Stimulated activated CD4-positive, alpha-beta T cell treated with anti-CD3 and anti-CD28 coated beads, Interleukin-1b, Interleukin-23, amount 100 ng/mL, for 1 hour (primary cell): ENCODE data around the gene HLA-DMB.

Experiments used
- DNase-seq, 2 donors: peaks; one replicate each; pipeline ENCODE4 v3.0.0-alpha.2; 2020; ENCODE audit warnings: low read depth in 2 of 2

HLA-DMB gene

DNA sequence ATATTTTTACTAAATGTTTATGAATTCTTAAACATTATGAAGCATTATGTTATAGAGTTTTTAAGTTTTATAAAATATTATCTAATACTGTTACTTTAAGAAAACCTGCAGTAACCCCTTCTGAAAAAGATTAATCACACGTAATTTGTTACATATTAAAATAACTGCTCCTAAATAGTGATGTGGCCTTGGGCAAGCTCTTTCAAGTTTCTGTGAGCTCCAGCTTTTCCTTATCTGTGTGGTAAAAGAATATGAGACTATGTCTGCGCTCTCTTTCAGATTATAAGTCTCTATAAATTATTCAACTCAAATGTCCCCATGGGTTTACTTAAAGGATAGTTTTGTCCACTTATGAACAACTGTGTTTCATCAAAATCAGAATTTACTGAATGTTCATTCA, 31.9 kb downstream of the HLA-DMB start:
- no peak for DNase-seq

DNA sequence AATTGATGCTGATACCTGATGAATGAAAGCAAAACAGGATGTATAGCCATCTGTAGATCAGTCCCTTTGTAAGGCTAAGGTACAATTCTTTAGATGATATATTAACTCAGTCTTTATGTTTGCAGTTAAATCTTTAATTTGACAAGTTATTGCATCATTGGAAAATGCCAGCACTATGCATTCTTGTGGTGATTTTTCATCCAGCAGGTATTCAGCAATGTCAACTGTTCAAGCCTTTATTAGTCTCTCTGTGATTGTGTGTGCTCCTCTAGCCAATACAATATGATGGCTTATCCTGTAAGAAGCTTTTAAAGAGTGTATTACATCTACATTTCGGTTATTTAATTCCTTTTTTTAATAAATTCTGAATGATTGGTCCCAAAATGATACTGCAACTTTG, 34.3 kb downstream of the HLA-DMB start:
- DNase-seq: no peak

DNA sequence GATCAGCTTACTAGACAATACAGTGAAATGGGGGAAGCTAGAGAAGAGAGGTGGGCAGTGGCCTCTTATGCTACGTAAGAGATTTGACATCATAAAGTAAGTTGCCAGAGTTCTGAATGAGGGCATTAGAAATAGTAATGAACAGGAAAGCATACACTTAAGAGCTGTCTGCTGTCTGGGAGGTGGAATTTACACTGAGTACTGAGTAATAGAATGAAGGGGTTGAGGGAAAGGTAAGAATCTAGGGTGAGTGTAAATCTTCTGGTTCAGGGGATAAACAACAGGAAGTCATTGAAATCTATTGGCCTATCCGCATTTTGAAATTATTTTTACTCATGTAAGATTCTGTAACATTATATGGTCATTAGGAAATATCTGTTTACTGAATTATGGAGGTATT, 35.8 kb downstream of the HLA-DMB start:
- no peak for DNase-seq

DNA sequence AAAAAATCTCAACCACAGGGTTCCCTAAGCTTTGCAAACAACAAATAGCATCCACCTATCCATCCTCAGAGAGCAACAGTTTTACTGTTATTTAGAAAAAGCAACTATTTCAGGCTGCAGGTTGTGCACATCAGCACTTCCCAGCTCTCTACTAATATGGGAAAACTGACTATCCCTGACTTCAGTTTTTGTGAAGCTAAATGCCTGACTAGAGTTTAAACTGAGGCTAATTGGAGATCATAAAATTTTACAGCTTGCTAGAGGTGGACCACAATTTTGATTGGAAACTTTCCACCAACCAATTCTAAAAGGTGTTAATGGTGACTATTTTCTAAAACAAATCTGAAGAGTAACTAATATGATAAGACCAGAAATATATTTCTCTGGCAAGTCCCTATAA, 36.9 kb downstream of the HLA-DMB start:
- no peak for DNase-seq

DNA sequence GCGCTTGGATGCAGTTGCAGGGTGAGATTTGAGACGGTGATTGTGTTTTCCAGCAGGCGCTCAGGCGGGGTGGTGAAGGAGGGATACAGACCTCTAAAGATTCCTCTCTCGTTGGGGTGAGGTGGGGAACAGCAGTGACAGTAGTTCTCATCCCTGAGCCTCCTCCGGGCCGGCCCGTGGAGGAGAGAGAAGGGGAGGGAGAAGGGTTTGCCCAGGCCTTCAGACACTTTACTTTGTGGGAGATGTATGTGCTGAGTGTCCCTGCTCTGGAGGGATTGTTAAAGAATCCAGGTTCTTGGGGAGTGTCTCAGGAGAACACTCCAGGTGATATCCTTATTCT, 45.9 kb downstream of the HLA-DMB start:
- no peak for DNase-seq

DNA sequence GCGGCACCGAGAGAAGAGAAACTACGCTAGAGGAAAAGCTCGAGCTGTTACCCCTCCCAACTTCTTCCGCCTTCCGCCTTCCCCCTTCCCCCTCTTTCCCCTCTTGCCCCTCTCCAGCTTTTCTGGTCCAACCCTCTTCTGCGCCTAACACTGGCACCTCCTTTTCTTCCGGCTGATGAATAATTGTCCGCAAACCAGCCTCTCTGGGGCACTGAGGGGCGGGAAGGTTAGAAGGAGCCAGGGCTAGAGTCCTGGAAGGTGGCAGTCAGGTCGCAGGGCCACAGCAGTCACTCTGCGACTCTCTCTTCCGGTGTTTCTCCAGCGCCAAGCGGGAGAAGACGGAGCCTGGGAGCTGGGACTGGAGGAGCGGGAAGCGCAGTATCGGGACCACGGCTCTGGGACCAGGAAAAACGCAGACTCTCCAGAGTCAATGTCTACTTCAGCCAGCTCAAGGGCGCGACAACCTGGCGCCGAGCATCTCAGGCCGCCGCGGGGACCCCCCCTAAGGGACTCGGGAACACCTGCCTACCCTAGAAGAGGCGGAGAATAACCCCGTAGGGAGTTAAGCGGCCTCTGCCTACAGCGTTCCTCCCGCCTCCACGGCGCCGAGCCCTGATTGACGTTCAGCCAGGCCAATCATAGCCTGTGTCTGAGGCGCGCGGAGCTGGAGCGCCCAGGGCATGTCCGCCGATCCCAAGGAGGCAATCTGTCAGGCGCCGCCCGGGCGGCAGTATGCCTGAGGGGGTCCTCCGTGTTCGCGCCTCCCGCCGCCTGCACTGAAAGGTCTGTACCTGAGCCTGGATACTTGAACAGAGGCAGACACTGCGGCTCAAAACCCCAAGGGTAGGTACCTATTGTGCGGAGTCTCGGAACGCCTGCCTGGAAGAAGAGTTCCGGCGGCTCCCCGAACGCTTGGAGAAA, 46.5 kb downstream of the HLA-DMB start:
- peak; percentile 84 to 96 for DNase-seq

DNA sequence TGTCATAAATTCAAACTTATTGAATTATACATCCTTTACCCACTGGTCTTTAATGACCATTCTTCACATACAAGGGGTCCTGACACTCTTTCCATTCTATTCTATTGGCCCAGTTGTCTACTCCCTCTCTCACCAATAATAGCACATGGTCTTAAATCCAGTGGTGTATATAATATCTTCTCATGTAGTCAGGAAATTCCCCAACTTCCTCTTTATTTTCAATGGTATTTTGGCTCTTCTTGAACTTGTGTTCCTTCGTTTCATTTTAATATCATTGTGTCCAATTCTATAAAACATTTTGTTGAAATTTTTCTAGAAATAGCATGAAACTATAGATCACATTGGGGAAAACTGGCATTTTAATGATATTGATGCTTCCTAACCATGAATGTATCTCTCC, 50.0 kb downstream of the HLA-DMB start:
- DNase-seq: no peak

DNA sequence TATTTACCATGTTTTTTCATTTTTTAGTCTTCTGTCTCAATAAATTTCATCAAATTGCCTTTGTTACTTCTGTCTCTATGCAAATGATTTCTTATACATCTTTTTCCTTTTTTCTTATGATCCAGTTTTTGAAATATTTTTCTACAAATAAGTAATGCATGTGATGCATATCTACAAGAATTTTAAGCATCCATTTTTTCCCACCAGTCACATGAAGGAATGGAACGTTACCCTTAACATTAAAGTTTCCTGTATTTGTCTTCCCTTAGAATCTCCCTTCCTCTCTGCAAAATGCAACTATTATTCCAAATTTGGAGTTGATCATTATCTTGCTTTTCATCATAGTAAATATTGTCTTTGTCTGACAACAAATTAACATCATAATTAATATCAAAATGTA, 51.3 kb downstream of the HLA-DMB start:
- DNase-seq: no peak

DNA sequence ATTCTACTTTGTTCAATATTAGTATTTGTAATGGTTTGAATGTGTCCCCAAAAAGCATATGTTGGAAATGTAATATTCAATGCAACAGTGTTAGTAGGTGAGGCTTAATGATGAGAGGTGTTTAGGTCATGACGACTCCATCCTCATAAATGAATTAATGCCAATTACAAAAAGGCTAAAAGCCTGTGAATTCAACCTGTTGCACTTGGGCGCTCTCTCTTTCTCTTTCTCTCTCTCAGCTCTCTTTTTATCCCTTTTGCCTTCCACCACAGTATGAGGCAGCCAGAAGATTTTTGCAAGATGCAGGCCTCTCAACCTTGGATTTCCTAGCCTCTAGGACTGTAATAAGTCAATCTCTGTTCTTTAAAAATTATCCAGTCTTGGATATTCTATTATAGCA, 52.3 kb downstream of the HLA-DMB start:
- no peak for DNase-seq

DNA sequence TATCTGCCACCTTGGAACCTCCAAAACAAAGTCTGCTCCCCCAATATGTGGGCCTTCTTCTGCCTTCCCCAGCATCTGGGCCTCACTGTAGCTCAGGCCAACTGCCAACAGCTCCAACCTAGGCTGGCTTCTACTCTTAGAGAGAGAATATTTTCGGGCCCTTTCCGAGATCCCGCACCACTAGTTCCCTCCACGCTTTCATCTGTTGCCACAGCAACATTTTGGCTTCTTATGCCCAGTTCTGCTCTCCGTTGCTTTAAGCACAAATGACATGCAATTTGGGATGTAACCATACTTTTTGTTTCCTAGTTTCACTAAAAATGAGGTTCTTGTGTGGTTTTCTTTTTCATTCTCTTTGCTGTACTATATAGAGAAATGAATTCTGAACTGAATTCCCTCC, 53.2 kb downstream of the HLA-DMB start:
- no peak for DNase-seq

DNA sequence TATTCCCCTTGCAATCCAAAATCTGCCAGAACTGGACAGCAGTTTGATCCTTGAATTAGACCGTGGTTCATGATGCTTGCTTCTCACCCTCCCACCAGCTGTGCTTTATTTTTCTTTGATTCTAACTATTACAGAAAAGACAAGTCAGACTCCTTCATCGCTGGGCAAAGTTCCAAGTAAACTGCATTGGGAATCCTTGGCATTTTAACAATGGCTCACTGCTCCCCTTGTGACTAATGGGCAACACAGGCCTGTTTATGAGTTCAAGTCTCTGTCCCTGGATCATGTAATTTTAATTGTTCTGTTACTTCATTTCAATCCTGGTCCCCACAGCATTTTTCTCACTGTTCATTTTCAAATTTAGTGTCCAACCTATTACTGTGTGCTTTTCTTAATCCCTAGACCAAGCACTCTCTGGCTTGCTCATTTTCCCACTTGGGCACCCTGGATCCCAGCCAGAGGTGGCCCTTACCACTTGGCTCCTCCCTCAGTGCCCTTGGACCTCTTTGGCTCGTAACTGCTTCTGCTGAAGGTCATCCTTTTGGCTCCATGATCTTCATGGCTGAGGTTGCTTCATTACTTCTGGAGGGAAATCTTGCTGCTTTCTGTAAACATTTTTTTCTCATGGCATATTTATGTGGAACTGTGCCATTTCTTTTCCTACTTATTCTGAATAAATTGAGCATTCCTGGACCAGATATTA, 54.0 kb downstream of the HLA-DMB start:
- no peak for DNase-seq

DNA sequence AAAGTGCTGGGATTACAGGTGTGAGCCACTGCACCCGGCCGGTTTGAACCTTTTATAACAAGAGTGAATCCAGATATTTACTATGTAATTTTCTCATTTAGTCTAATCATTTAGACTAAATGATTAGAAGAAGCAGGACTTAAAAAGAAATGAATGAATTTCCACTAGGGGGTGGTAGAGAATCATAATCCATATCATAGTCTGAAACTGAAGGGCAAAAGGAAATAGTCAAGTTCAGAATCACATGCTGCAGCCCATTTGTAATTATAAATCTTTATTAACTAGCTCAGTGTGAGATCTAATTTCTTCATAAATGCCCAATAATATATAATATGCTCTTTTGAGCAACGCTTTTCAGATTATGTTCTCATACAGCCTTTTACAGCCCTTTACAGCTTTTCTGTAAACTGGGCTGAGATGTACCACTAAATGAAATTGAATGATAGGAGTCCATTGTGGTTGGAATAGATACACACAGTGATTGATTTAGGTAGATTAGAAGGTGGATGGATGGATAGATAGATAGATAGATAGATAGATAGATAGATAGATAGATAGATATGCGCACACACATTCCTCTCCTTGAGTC, 55.0 kb downstream of the HLA-DMB start:
- no peak for DNase-seq
